GM12892 (cell line): ENCODE results near the gene BTNL2.

Experiments
- POLR2A ChIP-seq: IDR thresholded peaks from 2 replicates; pipeline ENCODE4 v1.6.1; 2011; ENCODE audit warnings: low read depth, low read length, control low read depth
- TAF1 ChIP-seq: IDR thresholded peaks from 2 replicates; pipeline ENCODE4 v1.6.1; 2011; ENCODE audit warnings: low read depth, mild to moderate bottlenecking, control low read depth, low read length, borderline replicate concordance

DNA sequence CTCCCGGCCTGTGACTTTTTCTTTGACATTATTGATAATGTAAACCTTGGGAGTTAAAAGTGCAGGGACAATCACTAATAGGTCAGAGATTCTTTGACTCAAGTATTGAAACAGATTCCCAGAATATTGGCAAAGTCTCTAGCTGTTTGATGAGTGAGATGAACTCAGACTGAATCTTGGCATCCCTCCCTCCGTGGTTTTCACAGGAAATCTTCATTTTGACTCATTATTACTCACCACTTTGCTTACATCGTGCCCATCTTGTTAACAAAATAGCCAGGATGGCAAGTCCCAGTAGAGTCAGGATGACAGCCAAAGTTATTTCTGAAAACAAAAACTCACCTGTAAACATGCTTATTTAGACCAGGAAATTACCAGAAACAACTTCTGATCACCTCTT lies 37.3 kb downstream of the BTNL2 start:
- no peak for TF ChIP-seq TAF1
- no peak for TF ChIP-seq POLR2A
